Fibroblast of pulmonary artery (primary cell): ENCODE measurements around the gene SS18L1.

Experiments
- DNase-seq: peaks from one replicate; pipeline ENCODE4 v3.0.0-alpha.2; 2010; ENCODE audit warnings: low read depth
- H3K4me3 ChIP-seq: replicated peaks from 2 replicates; pipeline ENCODE4 v1.5.1; 2011; ENCODE audit warnings: low read depth, mild to moderate bottlenecking, control low read depth, low read length, moderate library complexity
- TF ChIP-seq, protein P1 (sequence below): IDR thresholded peaks from 2 replicates; pipeline ENCODE4 v1.5.1; 2011; ENCODE audit warnings: mild to moderate bottlenecking, control low read depth, low read length, inconsistent platforms; ENCODE audit errors: missing control alignments

The SS18L1 gene

DNA sequence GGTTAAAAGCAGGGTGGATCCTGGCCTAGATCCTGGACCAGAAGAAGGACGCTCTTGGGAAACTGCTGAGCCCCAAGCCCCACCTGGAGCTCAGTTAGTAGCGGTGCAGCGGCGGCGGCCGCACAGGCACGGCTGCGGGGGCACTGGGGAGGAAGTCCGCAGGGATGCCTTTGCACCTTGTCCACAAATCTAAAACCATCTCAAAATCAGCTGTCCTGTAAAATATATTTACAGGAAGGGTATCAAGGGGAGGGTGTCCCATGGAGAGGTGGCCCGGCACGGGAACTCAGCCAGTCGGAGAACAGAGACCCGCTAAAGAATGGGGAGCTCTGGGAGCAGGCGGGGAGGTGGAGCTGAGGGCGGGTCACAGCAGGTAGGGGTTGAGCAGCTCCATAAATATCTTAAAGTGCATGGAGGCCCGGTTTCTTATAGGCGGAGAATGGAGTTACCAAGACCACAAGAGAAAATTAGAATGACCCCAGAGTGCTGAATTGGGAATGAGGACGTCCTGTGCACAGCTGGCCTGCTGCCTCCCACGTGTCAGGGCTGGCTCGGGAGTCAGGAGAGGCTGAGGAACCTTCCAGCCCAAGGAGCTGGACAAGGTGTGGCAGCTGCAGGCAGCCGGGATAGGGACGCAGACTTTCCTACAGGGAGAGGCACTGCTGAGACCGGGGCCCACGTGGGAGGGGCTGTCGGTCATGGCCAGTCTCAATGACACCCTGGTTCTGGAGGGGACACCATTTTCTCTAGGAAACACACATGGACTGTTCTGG lies 47.3 kb downstream of the SS18L1 start:
- TF ChIP-seq, protein P1, sequence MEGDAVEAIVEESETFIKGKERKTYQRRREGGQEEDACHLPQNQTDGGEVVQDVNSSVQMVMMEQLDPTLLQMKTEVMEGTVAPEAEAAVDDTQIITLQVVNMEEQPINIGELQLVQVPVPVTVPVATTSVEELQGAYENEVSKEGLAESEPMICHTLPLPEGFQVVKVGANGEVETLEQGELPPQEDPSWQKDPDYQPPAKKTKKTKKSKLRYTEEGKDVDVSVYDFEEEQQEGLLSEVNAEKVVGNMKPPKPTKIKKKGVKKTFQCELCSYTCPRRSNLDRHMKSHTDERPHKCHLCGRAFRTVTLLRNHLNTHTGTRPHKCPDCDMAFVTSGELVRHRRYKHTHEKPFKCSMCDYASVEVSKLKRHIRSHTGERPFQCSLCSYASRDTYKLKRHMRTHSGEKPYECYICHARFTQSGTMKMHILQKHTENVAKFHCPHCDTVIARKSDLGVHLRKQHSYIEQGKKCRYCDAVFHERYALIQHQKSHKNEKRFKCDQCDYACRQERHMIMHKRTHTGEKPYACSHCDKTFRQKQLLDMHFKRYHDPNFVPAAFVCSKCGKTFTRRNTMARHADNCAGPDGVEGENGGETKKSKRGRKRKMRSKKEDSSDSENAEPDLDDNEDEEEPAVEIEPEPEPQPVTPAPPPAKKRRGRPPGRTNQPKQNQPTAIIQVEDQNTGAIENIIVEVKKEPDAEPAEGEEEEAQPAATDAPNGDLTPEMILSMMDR, result no peak
- H3K4me3 ChIP-seq, result no peak overlapping the region
- no peak for DNase-seq

DNA sequence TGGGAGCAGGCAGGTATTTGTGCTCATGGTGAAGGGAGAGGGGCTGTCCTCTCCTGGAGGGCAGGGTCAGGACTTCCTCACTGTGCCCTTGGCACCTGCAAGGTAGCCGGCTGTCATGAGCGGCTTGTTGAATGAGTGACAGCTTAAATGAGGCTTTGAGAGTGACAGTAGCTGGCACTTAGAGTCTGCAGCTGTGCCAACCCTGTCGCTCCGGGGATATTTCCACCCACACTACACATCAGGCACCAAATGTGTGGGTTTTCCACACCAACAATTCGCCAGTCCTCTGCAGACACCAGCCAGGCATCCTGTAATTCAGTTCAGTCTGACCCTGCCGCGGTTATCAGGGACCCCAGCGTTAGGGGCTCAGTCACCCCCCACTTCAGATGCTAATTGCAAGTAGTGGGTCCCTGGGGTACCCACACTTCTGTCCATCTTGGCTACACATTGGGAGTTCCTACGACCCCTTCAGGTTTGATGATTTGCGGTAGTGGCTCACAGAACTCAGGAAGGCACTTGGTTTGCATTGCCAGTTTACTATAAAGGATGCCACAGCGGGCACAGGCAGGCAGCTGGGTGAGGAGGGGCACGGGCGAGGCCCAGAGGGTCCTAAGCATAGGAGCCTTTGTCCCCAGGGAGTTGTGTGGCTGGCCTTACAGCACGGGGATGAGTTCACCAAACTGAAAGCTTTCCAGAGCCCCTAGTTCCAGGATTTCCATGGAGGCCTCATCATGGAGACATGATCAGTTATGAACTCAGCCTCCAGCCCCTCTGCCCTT lies 48.4 kb downstream of the SS18L1 start:
- no peak for DNase-seq
- TF ChIP-seq, protein P1, result no peak
- H3K4me3 ChIP-seq, result no peak overlapping the region

DNA sequence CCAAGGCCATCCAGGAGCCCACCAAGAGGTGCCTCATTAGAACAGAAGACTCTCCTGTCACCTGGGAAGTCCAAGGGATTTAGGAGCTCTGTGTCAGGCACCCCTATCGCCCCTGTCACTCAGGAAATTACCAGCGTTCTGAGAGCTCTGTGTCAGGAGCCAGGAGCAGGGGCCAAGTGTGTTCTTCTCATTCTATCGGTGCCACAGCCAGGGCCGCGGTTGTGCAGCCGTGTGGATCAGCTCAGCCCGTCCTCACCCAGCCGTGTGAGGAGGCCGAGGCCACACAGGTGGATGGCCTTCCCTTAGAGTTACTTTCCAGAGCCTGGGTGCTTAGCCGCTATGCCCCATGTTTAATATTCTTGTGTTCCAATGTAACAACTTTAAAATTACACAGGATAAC lies 49.1 kb downstream of the SS18L1 start:
- TF ChIP-seq, protein P1, result no peak
- no peak for DNase-seq
- no peak overlapping the region for H3K4me3 ChIP-seq

DNA sequence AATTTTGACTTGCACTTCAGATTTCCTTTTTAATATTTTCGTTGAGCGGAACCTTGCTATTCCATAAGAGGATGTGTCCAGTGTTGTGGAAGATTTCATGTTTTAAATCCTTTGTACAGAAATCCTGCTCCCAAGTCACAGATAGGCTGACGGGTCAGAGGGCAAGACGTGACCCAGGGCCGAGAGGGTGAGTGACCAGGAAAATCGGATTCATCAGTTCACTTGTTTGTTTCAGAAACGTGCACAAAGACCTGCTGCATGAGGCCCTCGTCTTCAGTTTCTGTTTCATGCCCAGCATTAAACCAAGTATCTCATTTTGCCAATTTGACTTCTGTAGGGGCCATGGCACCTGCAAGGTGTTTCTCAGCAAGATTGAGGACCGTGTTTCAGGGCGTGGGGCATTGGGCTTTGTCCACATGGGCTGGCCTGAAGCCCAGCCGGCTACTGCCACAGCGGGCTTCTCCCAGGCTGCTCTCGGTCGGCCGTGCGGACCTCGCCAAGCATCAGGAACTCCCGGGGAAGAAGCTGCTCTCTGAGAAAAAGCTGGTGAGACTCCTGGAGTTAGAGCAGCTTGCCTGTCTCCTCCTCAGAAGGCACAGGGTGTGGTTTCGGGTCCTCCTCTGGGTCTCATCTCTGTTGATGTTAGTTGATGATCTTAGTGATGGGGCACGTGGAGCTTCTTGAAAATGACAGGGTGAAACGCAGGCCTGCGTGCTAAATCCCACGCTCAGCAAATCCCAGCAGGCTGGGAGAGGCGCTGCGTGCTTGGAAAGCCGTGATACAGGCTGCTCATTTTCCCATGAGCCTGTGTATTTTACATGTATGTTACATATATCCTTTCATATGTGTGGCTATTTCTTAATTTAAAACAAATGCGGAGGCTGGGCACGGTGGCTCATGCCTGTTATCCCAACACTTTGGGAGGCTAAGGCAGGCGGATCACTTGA lies 49.8 kb downstream of the SS18L1 start:
- no peak for DNase-seq
- H3K4me3 ChIP-seq, result no peak overlapping the region
- TF ChIP-seq, protein P1, result no peak

DNA sequence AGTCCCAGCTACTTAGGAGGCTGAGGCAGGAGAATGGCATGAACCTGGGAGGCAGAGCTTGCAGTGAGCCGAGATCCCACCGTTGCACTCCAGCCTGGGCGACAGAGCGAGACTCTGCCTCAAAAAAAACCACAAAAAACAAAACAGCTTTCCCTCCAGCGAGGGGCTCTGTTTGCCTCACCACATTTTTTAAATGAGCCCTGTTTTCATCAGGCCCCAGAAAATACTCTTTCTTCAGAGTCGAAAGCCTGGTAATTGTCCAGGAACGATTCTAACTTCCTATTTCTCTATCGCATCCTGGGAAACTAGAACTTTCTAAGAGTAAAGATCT lies 51.5 kb downstream of the SS18L1 start:
- H3K4me3 ChIP-seq, result no peak overlapping the region
- TF ChIP-seq, protein P1, result no peak
- DNase-seq, result no peak

DNA sequence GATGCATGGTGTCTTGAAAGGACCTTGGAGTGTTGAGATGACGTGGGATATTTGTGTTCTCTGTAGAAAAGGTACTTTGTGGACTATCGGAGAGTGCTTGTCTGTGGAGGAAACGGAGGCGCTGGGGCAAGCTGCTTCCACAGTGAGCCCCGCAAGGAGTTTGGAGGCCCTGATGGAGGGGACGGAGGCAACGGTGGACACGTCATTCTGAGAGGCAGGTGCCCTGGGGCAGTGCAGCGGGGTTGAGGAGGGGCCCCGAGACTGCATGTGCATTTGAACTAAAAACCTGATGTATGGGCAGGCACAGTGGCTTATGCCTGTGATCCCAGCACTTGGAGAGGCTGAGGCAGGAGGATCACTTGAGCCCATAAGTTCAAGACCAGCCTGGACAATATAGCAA lies 52.2 kb downstream of the SS18L1 start:
- TF ChIP-seq, protein P1, result no peak
- no peak for DNase-seq
- H3K4me3 ChIP-seq, result no peak overlapping the region
